HepG2 (cell line): ENCODE results near the gene FAM43A. TPM values are rescaled to one million over a fixed set of nuclear protein-coding genes. Genes with fewer than 3 reads are reported as not detected.
A peak's percentile ranks its signal among the peaks of the same experiment; 100 is the strongest.

Experiments used
- ARID4A ChIP-seq: sonication (generic); formaldehyde crosslinking; IDR thresholded peaks from 2 replicates; pipeline ENCODE4 v1.5.0; 2020; ENCODE audit warnings: mild to moderate bottlenecking, missing genetic modification reagents, borderline replicate concordance
- FOXA3 ChIP-seq: IDR thresholded peaks from 2 replicates; pipeline ENCODE4 v1.6.1; 2016; ENCODE audit warnings: missing genetic modification reagents, missing compliant biosample characterization
- KDM1A ChIP-seq: IDR thresholded peaks from 2 replicates; pipeline ENCODE4 v1.6.1; 2016; ENCODE audit warnings: missing compliant biosample characterization
- KMT2B ChIP-seq: IDR thresholded peaks from 2 replicates; pipeline ENCODE4 v1.6.1; 2016; ENCODE audit warnings: missing genetic modification reagents, missing compliant biosample characterization
- MATR3 ChIP-seq: sonication (generic); formaldehyde crosslinking; IDR thresholded peaks from 2 replicates; pipeline ENCODE4 v1.4.0; 2020; ENCODE audit warnings: missing genetic modification reagents
- MBD4 ChIP-seq: IDR thresholded peaks from 2 replicates; pipeline ENCODE4 v1.6.1; 2012; ENCODE audit warnings: low read length, inconsistent platforms, borderline replicate concordance
- NFE2L1 ChIP-seq: sonication (generic); formaldehyde crosslinking; IDR thresholded peaks from 2 replicates; pipeline ENCODE4 v1.4.0; 2020; ENCODE audit warnings: missing genetic modification reagents, mild to moderate bottlenecking, borderline replicate concordance
- SYNCRIP ChIP-seq: fragments of 200-400 bp; formaldehyde crosslinking; IDR thresholded peaks from 2 replicates; pipeline ENCODE4 v1.6.1; 2018; ENCODE audit warnings: mild to moderate bottlenecking, low read depth, low read length; ENCODE audit not compliant: insufficient read depth
- ZFP36L2 ChIP-seq: sonication (generic); formaldehyde crosslinking; IDR thresholded peaks from 2 replicates; pipeline ENCODE4 v1.4.0; 2020; ENCODE audit warnings: missing genetic modification reagents
- ZFP82 ChIP-seq: sonication (generic); formaldehyde crosslinking; IDR thresholded peaks from 2 replicates; pipeline ENCODE4 v1.5.1; 2020; ENCODE audit warnings: mild to moderate bottlenecking, missing genetic modification reagents, borderline replicate concordance
- ZNF180 ChIP-seq: sonication (generic); formaldehyde crosslinking; IDR thresholded peaks from 2 replicates; pipeline ENCODE4 v1.4.0; 2020; ENCODE audit warnings: low read depth, missing genetic modification reagents, borderline replicate concordance
- ZNF282 ChIP-seq: fragments of 450-650 bp; IDR thresholded peaks from 2 replicates; pipeline ENCODE4 v1.6.1; 2018; ENCODE audit not compliant: partially characterized antibody
- ZNF292 ChIP-seq: sonication (generic); formaldehyde crosslinking; IDR thresholded peaks from 2 replicates; pipeline ENCODE4 v1.8.1; 2022; ENCODE audit warnings: mild to moderate bottlenecking, low read depth, missing genetic modification reagents, borderline replicate concordance
- ZNF3 ChIP-seq: IDR thresholded peaks from 2 replicates; pipeline ENCODE4 v1.7.0; 2017; ENCODE audit warnings: inconsistent platforms
- ZNF512B ChIP-seq: sonication (generic); formaldehyde crosslinking; IDR thresholded peaks from 2 replicates; pipeline ENCODE4 v1.5.1; 2020; ENCODE audit warnings: missing genetic modification reagents, mild to moderate bottlenecking, borderline replicate concordance
- ZNF724P ChIP-seq: sonication (generic); formaldehyde crosslinking; IDR thresholded peaks from 2 replicates; pipeline ENCODE4 v1.8.0; 2022; ENCODE audit warnings: missing genetic modification reagents, borderline replicate concordance
- ZNF766 ChIP-seq: sonication (generic); formaldehyde crosslinking; IDR thresholded peaks from 2 replicates; pipeline ENCODE4 v1.5.0; 2020; ENCODE audit warnings: missing genetic modification reagents, borderline replicate concordance
- polyA plus RNA-seq, 8 experiments: library from polyadenylated mRNA; depleted of rRNA in 3 of 8; stranded (reverse) in 7 of 8; unstranded in 1 of 8; fragments of >200 nt; fragmentation: Illumina TruSeq in 4 of 8; extraction: Trizol in 4 of 8; gene quantifications; 2 replicates each; pipeline versions ENCODE4 v1.2.1 to v1.2.3, GENCODE V29; 2011 to 2016; ENCODE audit warnings: low read depth in 4 of 8, missing spikeins in 1 of 8, mixed read lengths in 1 of 8; ENCODE audit not compliant: insufficient read depth in 1 of 8
- total RNA-seq, 5 experiments: library from RNA; depleted of rRNA; stranded (reverse); fragments of >200 nt; fragmentation: Illumina TruSeq; extraction: Trizol; gene quantifications; 2 replicates each; pipeline ENCODE4 v1.2.3, GENCODE V29; 2016; ENCODE audit warnings: low read depth in 1 of 5
- TF ChIP-seq, protein P1 (sequence below): sonication (generic); formaldehyde crosslinking; IDR thresholded peaks from 2 replicates; pipeline ENCODE4 v1.5.0; 2020; ENCODE audit warnings: missing genetic modification reagents
- TF ChIP-seq, protein P2 (sequence below): sonication (generic); formaldehyde crosslinking; conservative IDR thresholded peaks from 2 replicates; pipeline ENCODE4 v1.8.1; 2023; ENCODE audit warnings: missing genetic modification reagents
- TF ChIP-seq, protein P3 (sequence below): sonication (generic); formaldehyde crosslinking; IDR thresholded peaks from 2 replicates; pipeline ENCODE4 v1.4.0; 2020; ENCODE audit warnings: missing genetic modification reagents

The FAM43A gene
- total and polyA plus RNA-seq, 2 of the 13 experiments (the other 11 are each of a cell fraction or from before 2014, with no cell fraction given): 0.91 to 1.8 TPM

DNA sequence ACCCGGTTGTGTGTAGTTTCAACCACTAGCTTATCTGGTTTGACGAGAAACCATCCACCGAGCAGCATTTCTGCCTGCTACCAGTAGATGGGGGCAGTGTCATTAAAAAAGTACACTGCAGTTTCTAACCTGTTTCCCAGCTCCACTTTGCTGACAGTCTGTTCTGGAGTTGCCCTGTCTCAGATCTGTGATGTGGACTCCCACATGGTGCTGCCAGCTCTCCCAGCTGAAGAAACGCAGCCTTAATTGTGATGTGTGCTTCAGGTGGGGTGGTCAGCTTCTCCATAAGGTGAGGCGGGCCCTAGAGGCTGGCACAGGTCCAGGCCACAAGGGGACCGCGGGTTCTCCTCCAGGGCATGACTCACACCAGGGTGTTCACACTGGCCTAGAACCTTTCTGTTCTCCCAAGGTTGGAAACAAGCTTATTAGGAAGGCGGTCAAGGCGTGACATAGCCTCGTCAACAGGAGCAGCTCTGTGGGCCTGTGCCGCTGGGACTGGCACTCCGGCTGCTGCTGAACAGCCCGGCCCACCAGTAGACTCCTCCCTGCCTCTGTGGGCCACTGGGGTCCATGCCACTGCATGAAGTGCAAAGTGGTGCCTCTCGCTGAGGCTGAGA, 2.9 kb upstream of the FAM43A start (continued):
- TF ChIP-seq KMT2B (CRISPR knock-in tag) (0 out of 2 replicates have a peak, but pooled peaks have one; percentile 24), MBD4 (no peak), ZFP36L2 (CRISPR knock-in tag) (no peak), ZNF292 (CRISPR knock-in tag) (no peak), ARID4A (CRISPR knock-in tag) (peak; percentile 41; the same call in 1 of the 2 replicates), ZNF724P (no peak), ZNF282 (no peak), FOXA3 (CRISPR knock-in tag) (no peak; the same call in 1 of the 2 replicates), NFE2L1 (CRISPR knock-in tag) (no peak), ZNF3 (CRISPR knock-in tag) (no peak), ZNF766 (CRISPR knock-in tag) (no peak), KDM1A (CRISPR knock-in tag) (no peak), ZFP82 (no peak), ZNF512B (CRISPR knock-in tag) (no peak), MATR3 (CRISPR knock-in tag) (no peak), ZNF180 (no peak), SYNCRIP (no peak)
- TF ChIP-seq, protein P1, sequence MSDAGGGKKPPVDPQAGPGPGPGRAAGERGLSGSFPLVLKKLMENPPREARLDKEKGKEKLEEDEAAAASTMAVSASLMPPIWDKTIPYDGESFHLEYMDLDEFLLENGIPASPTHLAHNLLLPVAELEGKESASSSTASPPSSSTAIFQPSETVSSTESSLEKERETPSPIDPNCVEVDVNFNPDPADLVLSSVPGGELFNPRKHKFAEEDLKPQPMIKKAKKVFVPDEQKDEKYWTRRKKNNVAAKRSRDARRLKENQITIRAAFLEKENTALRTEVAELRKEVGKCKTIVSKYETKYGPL: no peak
- TF ChIP-seq, protein P2, sequence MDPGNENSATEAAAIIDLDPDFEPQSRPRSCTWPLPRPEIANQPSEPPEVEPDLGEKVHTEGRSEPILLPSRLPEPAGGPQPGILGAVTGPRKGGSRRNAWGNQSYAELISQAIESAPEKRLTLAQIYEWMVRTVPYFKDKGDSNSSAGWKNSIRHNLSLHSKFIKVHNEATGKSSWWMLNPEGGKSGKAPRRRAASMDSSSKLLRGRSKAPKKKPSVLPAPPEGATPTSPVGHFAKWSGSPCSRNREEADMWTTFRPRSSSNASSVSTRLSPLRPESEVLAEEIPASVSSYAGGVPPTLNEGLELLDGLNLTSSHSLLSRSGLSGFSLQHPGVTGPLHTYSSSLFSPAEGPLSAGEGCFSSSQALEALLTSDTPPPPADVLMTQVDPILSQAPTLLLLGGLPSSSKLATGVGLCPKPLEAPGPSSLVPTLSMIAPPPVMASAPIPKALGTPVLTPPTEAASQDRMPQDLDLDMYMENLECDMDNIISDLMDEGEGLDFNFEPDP: no peak
- TF ChIP-seq, protein P3, sequence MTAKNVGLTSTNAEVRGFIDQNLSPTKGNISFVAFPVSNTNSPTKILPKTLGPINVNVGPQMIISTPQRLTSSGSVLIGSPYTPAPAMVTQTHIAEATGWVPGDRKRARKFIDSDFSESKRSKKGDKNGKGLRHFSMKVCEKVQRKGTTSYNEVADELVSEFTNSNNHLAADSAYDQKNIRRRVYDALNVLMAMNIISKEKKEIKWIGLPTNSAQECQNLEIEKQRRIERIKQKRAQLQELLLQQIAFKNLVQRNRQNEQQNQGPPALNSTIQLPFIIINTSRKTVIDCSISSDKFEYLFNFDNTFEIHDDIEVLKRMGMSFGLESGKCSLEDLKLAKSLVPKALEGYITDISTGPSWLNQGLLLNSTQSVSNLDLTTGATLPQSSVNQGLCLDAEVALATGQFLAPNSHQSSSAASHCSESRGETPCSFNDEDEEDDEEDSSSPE (CRISPR knock-in tag): no peak
